Stimulated activated naive B cell treated with anti-CD40 and anti-IgM and Interleukin-4, amounts not matched to agents 10 μg/mL and 1 μg/mL and 100 μg/mL, for 72 hours (primary cell): ENCODE results near the gene COMP.
"Not testable (repeated sequence)": the region's sequence is repeated elsewhere in the genome, so short reads cannot be mapped to it uniquely, and the experiment has no call there.

ENCODE experiments used
- ATAC-seq, 2 donors: fragments of 150-1000 bp; cut with Tn5 transposase; replicated peaks; 2 replicates each; pipeline ENCODE4 v1.10.0; 2021; ENCODE audit warnings: moderate library complexity in 1 of 2
- DNase-seq: peaks from one replicate; pipeline ENCODE4 v3.0.0; 2021
- H3K27ac Mint-ChIP-seq: one replicate; pipeline ENCODE4 v1.8.0; 2022; ENCODE audit warnings: mild to moderate bottlenecking, mixed read lengths
- H3K27me3 Mint-ChIP-seq, 2 donors: one replicate each; pipeline ENCODE4 v1.8.0; 2022; ENCODE audit warnings: mixed read lengths in 2 of 2
- H3K36me3 Mint-ChIP-seq, 2 donors: one replicate each; pipeline ENCODE4 v1.8.0; 2022; ENCODE audit warnings: mixed read lengths in 2 of 2, mild to moderate bottlenecking in 1 of 2
- H3K4me1 Mint-ChIP-seq, 2 donors: one replicate each; pipeline ENCODE4 v1.8.0; 2022; ENCODE audit warnings: mixed read lengths in 2 of 2, mild to moderate bottlenecking in 1 of 2
- H3K4me3 Mint-ChIP-seq, 2 donors: one replicate each; pipeline ENCODE4 v1.8.0; 2022; ENCODE audit warnings: mild to moderate bottlenecking in 2 of 2, mixed read lengths in 2 of 2, moderate library complexity in 1 of 2
- H3K9me3 Mint-ChIP-seq, 2 donors: one replicate each; pipeline ENCODE4 v1.8.0; 2022; ENCODE audit warnings: mixed read lengths in 2 of 2, mild to moderate bottlenecking in 1 of 2

The COMP gene

DNA sequence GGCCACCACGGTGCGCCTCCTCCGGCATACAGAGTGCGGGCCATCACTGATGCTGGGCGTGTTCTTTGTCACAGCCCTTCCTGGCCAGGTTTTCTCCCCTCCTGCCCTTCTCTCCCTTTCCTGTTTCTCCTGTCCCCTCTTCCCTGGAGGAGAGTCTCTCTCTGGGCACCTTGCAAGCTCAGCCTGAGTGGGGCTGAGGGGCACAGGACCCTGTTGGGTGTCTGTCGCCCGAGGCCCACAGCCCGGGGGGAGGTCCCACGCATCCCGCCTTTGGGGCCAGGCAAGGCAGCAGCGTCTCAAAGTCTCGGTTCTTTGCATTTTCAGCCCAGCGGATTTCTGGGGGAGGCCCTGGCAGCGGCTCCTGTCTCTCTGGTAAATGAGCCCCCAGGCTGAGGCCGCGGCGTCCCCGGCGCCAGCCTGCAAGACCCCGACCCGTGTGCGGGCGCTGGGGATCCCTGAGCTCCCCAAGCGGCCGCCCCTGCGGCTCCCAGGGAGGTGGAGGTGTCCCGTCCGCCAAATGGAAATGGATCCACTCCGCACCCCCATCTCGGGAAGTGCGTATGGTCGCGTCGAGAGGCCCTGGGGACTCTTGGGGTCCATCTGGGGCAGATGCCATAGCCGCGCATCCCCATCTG, 47.2 kb downstream of the COMP start:
- DNase-seq: no peak
- Mint-ChIP-seq H3K9me3 (no peaks in the 10 kb centered on the region), H3K4me1 (peaks cover 2 to 8% of the 10 kb centered on the region in 2 donors), H3K36me3 (peaks cover 0 to 2% of the 10 kb centered on the region in 2 donors), H3K4me3 (no peak overlapping the region), H3K27me3 (no peaks in the 10 kb centered on the region), H3K27ac (no peak overlapping the region)
- ATAC-seq: no peak

DNA sequence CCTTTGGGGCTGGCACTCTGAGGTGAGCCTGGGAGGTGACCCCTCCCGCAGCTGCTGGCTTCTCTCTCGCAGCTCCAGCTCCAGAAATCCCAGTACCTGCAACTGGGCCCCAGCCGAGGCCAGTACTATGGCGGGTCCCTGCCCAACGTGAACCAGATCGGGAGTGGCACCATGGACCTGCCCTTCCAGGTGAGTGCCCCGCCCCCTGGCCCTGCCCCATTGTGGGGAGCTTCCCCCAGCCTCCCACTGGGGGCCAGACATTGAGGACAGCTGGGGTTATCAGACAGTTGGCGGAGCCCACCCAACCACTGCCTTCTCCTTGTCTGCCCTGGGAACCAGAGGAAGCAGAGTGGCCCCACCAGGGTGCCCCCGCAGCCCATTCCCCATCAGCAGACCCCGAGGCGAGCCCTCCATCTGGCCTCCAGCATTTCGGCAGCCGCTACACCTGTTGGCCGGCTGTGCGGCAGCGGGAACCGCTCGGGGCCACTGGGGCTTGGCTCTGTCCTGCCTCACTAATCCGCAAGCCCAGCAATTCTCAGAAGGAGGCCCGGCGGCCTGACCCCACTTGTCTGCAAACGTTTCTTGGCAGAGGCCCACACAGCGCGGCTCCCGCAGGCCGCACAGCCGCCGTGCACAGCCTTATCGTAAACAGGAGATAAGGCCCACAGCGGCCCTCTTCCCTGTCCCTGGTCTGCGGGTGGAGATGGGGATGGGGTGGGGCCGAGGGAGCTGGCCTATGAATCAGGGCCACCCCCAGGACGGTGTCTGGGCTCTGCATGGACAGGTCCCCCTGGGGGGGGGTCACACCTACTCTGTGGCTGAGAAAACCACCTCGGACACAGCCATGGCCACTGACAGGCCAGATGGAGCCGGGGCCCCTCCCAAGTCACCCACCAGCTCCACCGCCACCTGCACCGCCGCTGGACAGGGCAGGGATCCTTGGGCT, 48.0 kb downstream of the COMP start:
- no peaks in the 10 kb centered on the region for H3K27me3 Mint-ChIP-seq
- no peaks in the 10 kb centered on the region for H3K9me3 Mint-ChIP-seq
- H3K36me3 Mint-ChIP-seq: peaks cover 0 to 2% of the 10 kb centered on the region in 2 donors
- H3K4me1 Mint-ChIP-seq: peaks cover 2 to 8% of the 10 kb centered on the region in 2 donors
- no peak for ATAC-seq
- no peak for DNase-seq
- H3K4me3 Mint-ChIP-seq: no peak overlapping the region
- no peak overlapping the region for H3K27ac Mint-ChIP-seq

DNA sequence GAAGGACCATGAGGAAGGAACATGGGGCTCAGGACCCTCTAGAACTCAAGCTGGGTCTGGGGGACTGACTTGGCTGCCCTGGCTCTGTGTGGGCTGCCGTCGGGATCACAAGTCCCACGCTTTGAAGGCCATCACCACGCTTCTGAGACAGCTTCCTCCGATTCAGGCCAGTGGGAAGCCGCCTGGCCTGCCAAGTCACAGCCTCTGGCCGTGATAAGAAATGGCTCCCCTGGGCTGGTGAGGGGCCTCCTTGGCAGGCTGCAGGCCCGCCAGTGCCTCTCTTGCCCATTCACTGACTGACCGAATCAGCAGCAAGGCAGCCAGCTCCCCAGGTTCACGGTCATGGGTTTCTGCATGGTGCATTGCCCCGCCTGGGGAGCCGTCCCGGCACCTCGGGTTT, 48.8 kb downstream of the COMP start:
- Mint-ChIP-seq H3K4me1 (peaks cover 2 to 8% of the 10 kb centered on the region in 2 donors), H3K36me3 (peaks cover 0 to 2% of the 10 kb centered on the region in 2 donors)

DNA sequence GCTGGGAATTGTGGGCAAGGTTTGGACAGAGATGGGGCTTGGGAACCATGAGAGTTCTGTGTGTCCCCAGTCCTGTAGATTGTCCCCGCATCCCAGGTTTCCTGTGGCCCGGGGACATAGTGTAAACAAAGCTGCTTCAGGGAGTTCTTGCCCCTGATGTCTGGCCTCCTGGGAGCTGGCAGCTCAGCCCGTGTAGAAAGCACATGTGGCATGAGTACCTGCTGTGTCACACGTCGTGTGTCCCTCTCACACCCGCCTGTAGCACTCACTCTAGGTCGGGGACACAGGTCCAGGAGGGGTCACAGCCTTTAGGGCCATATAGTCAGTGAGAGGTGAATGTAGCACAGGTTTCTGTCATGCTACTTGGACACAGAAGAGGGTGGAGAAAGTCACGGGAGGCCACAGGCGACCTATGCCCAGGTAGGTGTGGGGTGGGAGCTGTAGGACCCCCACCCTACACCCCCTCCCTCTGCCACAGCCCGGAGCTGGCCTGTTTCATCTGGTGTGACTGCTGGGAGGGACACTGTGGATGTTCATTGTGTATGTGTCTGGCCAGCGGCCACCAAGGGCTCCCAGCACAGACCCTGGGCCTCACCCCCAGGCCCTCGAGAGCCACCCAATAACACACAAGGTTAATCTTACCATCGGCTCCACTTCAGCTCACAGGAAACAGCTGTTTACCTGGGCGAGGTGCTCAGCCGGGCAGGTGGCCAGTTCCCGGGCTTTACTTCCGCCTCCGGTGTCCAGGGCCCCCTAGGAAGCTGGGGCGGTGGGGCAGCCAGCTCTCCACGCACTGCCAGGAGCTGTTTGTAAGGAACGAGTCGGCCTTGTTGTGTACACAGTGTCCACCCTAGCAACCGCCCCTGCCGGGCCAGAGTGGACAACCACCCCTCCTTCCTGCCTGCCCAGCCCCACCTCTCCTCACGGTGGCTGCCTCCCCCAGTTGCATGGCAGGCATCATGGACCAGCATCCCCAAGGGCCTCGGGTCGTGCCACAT, 49.7 kb downstream of the COMP start:
- ATAC-seq (no peak), DNase-seq (no peak)
- no peaks in the 10 kb centered on the region for H3K27me3 Mint-ChIP-seq
- H3K9me3 Mint-ChIP-seq: no peaks in the 10 kb centered on the region
- peaks cover 0 to 2% of the 10 kb centered on the region in 2 donors for H3K36me3 Mint-ChIP-seq
- peaks cover 2 to 13% of the 10 kb centered on the region in 2 donors for H3K4me1 Mint-ChIP-seq
- H3K4me3 Mint-ChIP-seq: no peak overlapping the region
- H3K27ac Mint-ChIP-seq: no peak overlapping the region

More for the DNA sequence above, 48.8 kb downstream of the COMP start:
- Mint-ChIP-seq H3K4me3 (no peak overlapping the region), H3K27ac (no peak overlapping the region), H3K27me3 (no peaks in the 10 kb centered on the region), H3K9me3 (no peaks in the 10 kb centered on the region)
- ATAC-seq: no peak
- DNase-seq: no peak

DNA sequence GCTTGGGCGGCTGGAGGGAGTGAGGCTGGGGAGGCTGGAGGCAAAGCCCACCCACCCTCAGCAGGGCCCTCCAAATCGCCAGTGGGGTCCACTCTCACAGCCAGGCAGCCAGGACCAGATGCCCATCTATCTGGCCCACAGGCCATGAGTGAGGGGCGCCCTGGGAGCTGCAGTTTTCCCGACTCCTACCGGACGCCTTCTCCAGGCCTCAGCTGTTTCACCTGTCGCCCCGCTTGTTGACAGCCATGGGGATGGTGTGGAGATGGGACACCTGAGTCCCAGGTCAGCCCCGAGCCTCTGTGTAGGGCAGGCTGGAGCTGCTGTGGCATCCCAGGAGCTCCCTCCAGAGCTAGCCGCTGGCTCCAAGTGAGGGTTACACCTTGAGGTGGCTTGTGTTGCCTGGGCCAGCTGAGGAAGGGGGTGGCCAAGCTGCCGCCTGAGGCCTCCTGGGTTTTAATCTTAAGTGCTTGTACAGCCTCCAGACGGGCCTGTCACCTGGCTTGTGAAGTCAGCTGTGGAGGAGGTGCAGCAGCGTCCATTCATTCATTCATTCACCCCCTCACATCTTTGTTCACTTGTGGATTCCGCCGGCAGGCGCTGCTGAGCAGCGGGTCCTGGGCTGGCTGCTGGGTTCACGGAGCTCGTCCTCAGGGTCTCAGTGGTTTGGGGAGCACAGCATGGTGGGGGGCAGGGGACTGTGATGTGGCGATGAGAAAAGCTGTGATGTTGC, 52.0 kb downstream of the COMP start:
- Mint-ChIP-seq H3K9me3 (no peaks in the 10 kb centered on the region), H3K36me3 (no peaks in the 10 kb centered on the region), H3K4me1 (peaks cover 8 to 21% of the 10 kb centered on the region in 2 donors), H3K4me3 (no peak overlapping the region), H3K27ac (no peak overlapping the region), H3K27me3 (no peaks in the 10 kb centered on the region)
- ATAC-seq (no peak), DNase-seq (no peak)

DNA sequence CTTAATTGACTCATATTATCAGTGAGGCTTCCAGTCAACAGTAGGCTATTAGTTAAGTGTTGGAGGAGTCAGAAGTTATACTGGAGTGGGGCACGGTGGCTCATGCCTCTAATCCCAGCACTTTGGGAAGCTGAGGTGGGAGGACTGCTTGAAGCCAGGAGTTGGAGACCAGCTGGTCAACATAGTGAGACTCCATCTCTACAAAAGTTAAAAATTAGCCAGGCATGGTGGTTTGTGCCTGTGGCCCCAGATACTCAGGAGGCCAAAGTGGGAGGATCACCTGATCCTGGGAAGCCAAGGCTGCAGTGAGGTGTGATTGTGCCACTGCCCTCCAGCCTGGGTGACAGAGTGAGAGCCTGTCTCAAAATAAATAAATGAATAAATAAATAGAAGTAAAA, 53.2 kb downstream of the COMP start:
- no peak overlapping the region for H3K27ac Mint-ChIP-seq

DNA sequence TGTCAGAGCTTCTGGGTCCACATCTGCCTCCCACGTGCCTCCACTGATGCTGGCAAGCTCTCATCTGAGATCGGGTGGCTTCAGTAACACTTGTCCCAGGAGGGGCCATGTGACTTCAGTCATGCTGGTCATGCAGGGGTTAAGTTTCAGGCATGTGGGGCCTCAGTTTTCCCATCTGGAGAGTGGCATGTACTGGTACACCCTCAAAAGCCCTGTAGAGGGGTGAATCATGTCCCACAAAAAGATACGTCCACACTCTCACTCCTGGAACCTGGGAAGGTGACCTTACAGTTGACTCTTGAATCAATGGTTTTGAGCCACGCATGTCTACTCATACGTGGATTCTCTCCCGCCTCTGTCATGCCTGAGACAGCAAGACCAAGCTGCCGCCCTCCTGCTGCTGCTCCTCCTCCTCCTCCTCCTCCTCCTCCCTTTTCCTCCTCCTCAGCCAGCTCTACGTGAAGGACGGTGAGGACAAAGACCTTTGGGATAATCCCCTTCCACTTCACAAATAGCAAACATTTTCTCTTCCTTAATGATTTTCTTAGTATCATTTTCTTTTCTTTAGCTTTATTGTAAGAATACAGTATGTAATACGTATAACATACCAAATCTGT, 53.7 kb downstream of the COMP start:
- no peak overlapping the region for H3K27ac Mint-ChIP-seq

More for the DNA sequence above, 53.2 kb downstream of the COMP start:
- DNase-seq: no peak
- Mint-ChIP-seq H3K4me1 (peaks cover 11 to 21% of the 10 kb centered on the region in 2 donors), H3K4me3 (no peak overlapping the region), H3K36me3 (peaks cover 0 to 3% of the 10 kb centered on the region in 2 donors), H3K27me3 (no peaks in the 10 kb centered on the region), H3K9me3 (no peaks in the 10 kb centered on the region)
- no peak for ATAC-seq

DNA sequence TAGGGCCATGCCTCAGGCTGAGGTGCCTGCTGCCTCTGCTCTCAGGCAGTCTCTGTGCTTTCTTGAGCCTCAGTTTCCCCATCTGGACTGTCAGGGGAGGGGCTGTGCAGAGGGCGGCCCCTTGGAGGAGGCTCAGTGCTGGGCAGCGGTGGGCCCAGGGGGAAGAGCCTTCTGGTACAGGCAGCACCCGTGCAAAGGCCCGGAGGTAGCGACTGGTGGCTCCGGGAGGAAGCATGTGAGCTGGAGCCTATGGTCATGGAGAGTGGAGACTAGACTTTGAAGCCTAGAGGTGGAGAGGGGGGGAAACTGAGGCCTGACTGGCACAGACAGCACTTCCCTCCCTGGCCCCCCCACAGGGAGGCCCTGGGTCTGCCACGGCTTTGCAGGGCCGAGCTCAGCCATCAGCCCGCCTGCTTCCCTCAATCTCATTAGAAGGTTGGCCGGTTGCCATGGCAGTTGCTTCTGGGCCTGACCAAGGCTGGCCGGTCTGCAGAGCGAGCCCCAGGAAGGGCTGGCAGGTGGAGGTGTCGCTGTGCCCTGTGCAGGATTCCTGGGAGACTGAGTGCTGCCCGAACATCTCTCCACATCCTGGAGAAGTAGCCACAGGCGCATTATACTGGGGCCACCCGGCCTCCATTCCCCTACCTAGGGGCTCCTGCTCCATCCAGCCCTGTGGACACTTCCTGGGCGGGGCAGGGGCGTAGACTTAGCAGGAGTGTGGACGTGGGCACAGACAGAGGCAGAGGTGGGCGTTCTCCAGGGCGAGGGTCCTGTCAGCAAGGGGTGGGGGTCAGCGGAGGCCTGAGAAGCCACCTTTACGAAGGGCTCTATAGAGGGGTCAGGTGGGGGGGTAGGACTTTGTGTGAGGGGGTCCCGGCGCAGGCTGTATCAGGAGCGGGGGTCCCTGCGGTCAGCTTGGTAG, 54.4 kb downstream of the COMP start:
- Mint-ChIP-seq H3K9me3 (no peaks in the 10 kb centered on the region), H3K4me1 (peaks cover 17 to 30% of the 10 kb centered on the region in 2 donors), H3K36me3 (peaks cover 0 to 3% of the 10 kb centered on the region in 2 donors), H3K27ac (no peak overlapping the region), H3K27me3 (no peaks in the 10 kb centered on the region), H3K4me3 (no peak overlapping the region)
- ATAC-seq (no peak), DNase-seq (no peak)

More for the DNA sequence above, 53.7 kb downstream of the COMP start:
- no peaks in the 10 kb centered on the region for H3K9me3 Mint-ChIP-seq
- peaks cover 12 to 23% of the 10 kb centered on the region in 2 donors for H3K4me1 Mint-ChIP-seq
- no peak overlapping the region for H3K4me3 Mint-ChIP-seq
- DNase-seq: no peak
- no peak for ATAC-seq
- peaks cover 0 to 3% of the 10 kb centered on the region in 2 donors for H3K36me3 Mint-ChIP-seq
- H3K27me3 Mint-ChIP-seq: no peaks in the 10 kb centered on the region

DNA sequence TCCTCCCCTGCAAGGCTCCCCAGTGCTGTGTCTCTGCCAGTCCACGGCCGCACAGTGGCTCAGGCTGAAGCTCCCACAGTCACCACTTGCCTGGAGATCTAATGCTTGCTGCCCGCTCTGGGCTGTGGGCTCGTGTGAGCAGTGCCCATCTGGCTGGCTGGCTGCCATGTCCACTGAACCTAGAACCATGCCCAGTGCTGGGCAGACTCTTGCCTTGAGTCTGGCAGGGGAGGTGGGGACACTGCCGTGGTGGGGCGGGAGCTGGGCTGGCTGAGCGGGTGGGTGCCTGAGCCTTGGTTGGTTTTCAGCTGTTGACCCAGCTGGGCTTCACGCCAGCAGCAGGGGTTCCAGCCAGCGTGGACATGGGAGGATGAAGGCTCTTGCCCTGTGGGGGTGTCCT, 55.4 kb downstream of the COMP start:
- Mint-ChIP-seq H3K4me1 (peaks cover 19 to 37% of the 10 kb centered on the region in 2 donors), H3K27me3 (no peaks in the 10 kb centered on the region), H3K4me3 (no peak overlapping the region), H3K36me3 (peaks cover 5% of the 10 kb centered on the region in 2 donors), H3K27ac (no peak overlapping the region), H3K9me3 (no peaks in the 10 kb centered on the region)
- ATAC-seq: no peak
- no peak for DNase-seq

DNA sequence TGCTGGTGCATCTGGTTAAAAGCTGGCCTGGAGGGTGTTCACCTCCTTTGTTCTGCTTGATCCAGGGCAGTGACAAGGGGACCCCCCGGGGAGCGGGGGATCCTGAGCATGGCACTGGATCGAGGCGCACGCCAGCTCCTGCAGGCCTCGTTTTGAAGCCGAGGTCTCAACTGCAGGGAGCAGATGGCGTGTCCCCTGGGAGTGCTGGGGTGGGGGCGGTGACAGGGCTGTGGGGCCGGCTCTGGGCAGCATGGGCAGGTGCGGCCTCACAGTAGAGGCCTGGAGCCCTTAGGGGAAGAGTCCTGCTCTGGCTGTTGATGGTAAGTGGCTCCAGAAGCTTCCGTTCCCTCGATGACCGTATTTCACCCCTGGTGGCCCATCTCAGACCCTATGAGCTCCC, 55.8 kb downstream of the COMP start:
- peak; percentile 16 to 27 for ATAC-seq

DNA sequence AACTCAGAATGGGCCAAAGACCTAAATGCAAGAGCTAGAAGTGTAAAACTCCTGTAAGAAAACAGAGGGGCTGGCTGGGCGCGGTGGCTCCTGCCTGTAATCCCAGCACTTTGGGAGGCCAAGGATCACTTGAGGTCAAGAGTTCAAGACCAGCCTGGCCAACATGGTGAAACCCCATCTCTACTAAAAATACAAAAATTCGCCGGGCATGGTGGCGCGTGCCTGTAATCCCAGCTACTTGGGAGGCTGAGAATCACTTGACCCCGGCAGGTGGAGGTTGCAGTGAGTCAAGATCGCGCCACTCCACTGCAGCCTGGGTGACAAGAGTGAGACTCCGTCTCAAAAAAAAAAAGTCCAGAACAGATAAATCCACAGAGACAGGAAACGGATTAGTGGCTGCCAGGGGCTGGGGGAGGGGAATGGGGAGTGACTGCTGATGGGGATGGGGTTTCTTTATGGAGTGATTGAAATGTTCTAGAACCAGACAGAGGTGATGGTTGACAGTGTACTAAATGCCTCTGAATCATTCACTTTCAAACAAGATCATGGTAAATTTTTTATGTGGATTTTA, 57.3 kb downstream of the COMP start:
- DNase-seq, H3K36me3 Mint-ChIP-seq, H3K27me3 Mint-ChIP-seq, H3K9me3 Mint-ChIP-seq, H3K4me3 Mint-ChIP-seq, ATAC-seq, H3K27ac Mint-ChIP-seq: not testable (repeated sequence)
- peaks cover 17 to 35% of the 10 kb centered on the region in 2 donors for H3K4me1 Mint-ChIP-seq

More for the DNA sequence above, 55.8 kb downstream of the COMP start:
- H3K27ac Mint-ChIP-seq: no peak overlapping the region
- no peaks in the 10 kb centered on the region for H3K27me3 Mint-ChIP-seq
- no peaks in the 10 kb centered on the region for H3K9me3 Mint-ChIP-seq
- H3K4me1 Mint-ChIP-seq: peaks cover 17 to 37% of the 10 kb centered on the region in 2 donors
- DNase-seq: no peak
- H3K4me3 Mint-ChIP-seq: no peak overlapping the region
- H3K36me3 Mint-ChIP-seq: peaks cover 5% of the 10 kb centered on the region in 2 donors

DNA sequence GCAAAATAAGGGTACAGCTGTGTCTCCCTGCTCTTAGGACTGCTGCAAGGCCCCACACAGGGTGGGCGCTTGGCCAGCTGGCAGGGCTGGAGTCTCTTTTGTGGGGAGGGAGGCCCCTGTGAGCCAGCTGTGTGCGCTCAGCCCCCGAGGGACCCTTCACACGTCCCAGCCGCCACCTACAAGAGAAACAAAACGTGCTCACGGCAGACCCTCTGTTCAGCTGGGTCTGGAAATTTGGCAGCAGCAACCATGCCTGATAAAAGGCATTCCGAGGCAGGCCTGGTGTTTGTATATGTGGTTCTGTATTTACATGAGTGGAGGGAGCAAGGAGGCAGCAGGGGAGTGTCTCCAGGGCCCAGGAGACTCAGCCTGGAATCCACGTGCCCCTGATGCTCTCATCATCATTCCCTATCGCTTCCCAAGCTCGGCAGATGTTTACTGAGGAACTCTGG, 57.9 kb downstream of the COMP start:
- Mint-ChIP-seq H3K27me3 (no peaks in the 10 kb centered on the region), H3K36me3 (peaks cover 5% of the 10 kb centered on the region in 2 donors), H3K4me1 (peaks cover 17 to 35% of the 10 kb centered on the region in 2 donors), H3K4me3 (no peak overlapping the region), H3K9me3 (no peaks in the 10 kb centered on the region), H3K27ac (no peak overlapping the region)
- no peak for DNase-seq
- ATAC-seq: no peak
